GM21423 (cell line): Measurements from ENCODE around the gene GBP2.
"Not testable (repeated sequence)": the region's sequence is repeated elsewhere in the genome, so short reads cannot be mapped to it uniquely, and the experiment has no call there.

Experiments
- ATAC-seq: cut with Tn5 transposase; IDR thresholded peaks from one replicate; pipeline ENCODE4 v1.9.1; 2021; ENCODE audit warnings: mild to moderate bottlenecking, moderate library complexity; ENCODE audit not compliant: unreplicated experiment

Gene GBP2

GRCh38 chr1:89125913-89126580, at the start of gene GBP2:
Gene GBP2 (minus strand): TSS chr1:89126114. CDS start chr1:89121966, 4,148 bp downstream.
- ATAC-seq, result peak; percentile 67

GRCh38 chr1:89174491-89174890, 48.6 kb upstream of the GBP2 start:
- ATAC-seq, result no peak

DNA sequence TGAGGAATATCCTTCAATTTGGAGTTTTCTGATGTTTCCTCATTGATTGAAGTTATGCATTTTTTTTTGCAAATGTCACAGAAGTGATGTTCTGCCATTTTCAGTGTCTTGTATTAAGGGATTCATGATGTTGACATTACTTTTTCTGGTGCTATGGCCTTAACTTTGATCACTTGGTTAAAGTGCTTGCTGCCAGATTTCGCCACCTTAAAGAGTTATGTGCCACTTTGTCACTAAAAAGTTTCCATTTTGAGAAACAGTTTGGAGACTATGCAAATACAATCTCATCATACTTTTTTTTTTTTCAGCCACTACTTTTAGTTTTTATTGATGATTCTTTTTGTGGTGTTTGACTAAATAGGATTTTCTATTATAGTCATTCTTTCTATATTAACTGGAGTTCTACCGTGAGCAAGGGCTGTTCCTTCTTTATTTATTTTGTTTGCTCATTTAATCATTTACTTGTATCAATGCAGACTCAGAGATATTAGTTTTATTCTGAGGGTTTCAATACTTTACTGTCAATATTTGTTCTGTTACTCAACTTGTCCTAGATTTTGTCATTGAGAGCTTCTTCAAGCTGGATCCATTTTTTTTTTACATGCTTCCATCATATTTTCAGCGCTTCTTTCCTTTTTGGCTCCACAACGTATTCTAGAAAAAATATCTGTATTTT, 46.7 kb upstream of the GBP2 start:
- ATAC-seq, result no peak

DNA sequence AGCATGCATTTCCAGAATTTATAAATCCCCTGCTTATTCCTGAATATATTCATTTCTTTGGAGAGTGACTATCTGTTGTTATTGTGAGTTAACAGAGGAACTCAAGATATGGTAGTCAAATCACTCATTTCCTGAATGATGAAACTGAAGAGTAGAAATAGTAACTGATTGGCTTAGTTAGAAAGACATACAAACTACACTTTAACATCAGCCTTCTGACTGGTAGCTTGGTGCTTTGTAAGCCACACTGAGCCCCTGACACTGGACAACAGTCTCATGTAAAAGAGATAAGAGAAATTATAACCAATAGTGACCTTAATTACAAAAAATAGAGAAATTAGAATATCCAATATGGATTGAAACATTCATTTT, 45.1 kb upstream of the GBP2 start:
- no peak for ATAC-seq

- ATAC-seq, result no peak
Measured at GRCh38 chr1:89170170-89171066, 44.5 kb upstream of the GBP2 start.

- no peak for ATAC-seq
Measured at GRCh38 chr1:89169166-89169565, 43.3 kb upstream of the GBP2 start.

- no peak for ATAC-seq
Measured at GRCh38 chr1:89167590-89168230, 41.8 kb upstream of the GBP2 start.

DNA sequence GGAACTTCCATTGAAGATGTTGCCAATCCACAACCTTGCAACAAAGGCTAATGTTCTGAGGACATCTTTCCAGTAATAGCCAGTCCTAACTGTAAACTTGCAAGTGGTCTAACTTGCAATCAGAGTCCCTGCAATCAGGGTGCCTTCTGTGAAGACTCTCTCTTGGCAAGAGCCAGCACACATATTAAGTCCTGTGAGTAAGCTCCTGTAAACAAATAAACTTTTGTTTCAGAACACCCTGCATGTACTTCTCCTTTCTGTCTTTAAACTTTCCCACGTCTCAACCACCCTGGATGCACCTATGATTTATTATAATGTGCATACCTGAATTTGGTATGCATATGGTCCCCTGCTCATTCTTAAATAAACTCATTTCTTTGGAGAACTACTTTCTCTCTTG, 40.8 kb upstream of the GBP2 start:
- no peak for ATAC-seq

- no peak for ATAC-seq
Measured at GRCh38 chr1:89165811-89166210, 39.9 kb upstream of the GBP2 start.

GRCh38 chr1:89151047-89151446, 25.1 kb upstream of the GBP2 start:
- no peak for ATAC-seq

DNA sequence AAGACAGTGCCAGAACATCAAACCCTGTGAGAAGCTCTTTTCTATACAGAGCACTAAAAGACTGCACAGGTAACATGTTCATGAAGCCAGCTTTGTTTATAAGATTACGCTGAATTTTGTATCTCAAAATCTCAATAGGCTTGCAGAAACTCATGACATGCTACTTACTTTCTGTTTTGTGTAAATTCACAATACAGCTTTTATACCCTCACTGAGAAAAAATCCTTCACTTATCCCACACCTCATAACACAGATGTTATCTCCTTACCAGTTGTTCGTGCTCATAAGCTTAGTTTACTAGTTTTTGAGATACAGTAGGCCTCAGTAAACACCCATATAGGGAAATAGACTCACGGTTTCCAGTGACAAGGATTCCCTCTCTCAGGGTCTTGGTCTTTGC, 24.1 kb upstream of the GBP2 start:
- no peak for ATAC-seq

GRCh38 chr1:89149229-89149628, 23.3 kb upstream of the GBP2 start:
- ATAC-seq, result no peak

DNA sequence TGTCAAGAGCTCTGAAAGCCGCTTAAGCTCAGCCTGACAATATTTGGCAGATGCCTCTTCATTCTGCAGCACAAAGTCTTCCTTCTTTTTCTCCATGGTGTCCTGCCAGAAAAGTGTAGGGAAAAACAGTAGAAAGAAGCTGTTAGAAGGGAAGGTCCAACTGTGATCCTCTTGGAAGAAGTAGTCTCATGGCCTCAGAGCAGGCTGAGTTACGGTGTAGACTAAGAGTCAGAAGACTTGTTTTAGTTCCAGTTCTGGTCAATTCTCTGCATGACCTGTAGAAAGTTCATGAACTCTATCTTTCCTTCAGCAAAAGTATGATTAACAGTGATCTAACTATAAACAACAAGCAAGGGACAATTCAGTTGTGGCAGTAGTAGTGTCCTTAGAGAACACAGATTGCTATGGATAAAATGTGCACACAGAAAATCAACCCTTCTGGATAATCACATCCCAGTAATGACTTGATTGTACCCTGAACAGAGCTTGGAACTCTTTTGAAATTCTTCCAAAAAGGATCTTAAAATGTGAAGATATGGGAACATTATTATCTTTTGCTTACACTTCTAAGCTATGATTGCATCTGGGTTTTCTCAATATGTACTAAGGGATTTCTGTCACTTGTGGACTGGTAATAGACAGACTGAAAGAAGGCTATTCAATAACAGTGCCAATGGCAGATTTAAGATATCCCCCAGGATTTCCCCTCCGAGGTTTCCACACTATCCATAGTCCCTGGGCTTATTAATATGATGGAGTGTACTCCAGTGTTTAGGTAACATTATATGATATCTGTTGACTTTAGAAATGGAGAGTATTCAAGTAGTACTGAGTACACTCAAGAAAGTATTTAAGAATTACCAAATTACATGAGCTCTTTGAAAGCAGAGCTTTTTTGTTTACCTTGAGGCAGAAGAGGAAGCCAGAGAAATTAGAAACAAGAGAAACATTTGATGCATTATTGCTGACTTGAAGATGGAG, 22.1 kb upstream of the GBP2 start:
- ATAC-seq, result no peak

DNA sequence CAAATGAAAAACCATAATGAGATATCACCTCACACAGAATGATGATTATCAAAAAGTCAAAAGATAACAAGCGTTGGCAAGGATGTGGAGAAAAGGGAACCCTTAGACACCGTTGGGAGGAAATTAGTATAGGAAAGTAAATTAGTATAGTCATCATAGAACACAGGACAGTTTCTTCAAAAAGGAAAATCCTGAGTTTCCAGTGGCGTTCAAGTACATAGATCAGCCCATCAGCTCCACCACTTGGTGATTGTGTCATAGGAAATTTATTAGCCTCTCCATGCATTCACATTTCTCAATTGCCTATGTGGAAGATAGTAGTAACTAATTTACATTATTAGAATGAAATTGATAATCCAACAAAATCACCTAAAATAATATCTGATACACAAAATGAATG, 20.8 kb upstream of the GBP2 start:
- ATAC-seq, result no peak

- ATAC-seq, result no peak
Measured at GRCh38 chr1:89143484-89143883, 17.6 kb upstream of the GBP2 start.

DNA sequence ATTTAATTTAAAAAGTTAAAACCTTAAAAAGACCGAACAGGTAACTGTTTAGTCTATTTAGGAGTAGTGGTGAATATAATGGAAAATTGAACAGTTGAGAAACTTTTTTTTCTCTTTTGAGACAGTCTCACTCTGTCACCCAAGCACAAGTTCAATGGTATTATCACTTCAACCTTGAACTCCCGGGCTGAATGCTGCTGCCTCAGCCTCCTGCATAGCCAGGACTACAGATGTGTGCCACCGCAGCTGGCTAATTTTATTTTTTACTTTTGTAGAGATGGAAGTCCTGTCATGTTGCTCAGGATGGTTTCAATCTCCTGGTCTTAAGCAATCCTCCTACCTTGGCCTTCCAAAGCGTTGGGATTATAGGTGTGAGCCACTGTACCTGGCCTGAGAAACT, 16.2 kb upstream of the GBP2 start:
- no peak for ATAC-seq

DNA sequence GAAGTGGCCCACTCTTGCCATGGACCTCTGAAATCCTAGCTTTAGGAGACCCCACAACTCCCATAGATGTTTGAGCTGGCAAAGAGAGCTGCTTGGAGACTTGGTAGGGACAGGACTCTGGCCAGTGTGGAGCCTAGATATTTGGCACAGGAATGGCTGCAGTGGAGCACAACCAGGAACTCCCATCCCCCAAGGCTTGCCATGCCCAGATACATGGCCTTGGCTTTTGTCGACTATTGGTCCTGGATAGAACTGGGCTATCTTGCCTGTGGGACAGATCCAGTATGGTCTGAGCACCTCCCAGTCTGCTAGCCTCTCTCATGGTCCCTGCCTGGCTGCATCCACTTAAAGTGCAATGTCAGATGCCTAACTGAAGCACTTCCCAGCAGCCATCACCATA, 7.8 kb upstream of the GBP2 start:
- ATAC-seq, result no peak

DNA sequence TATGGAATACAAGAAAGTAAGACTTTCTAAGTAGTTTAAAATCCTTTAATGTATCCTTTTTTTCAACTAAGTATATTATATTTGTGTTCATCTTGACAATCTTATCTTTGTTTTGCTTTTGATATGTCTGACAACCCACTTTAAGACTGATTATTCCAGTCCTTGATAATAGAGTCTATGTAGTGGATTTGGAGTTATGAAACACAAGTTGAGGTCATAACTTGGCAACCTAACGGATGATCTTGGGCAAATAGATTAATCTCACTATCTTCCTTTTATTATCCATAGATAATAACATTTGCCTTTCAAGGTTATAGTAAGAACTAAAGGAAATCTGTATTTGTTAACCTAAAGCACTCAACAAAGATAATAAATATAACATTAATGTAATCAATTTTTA, 4.8 kb upstream of the GBP2 start:
- ATAC-seq, result no peak

DNA sequence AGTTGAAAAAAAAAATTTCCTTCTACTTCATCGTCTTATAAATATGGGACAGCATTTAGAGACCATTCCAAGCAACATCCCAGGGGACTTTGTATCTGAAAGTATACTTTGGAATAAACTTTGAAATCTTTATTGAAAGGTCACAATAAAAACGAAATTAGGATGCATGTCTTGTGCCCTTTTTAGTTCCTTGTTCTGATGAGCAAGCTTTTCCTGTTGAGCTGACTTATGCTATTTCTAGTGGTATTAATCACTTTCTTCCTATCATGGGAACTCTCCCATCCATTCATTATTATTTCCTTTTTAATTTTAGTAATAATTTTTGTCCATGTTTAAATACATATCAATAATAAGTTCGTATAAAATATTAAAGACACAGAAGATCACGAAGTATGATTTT, 4.0 kb upstream of the GBP2 start:
- ATAC-seq, result no peak

GRCh38 chr1:89128003-89128458, 2.1 kb upstream of the GBP2 start:
- ATAC-seq, result not testable (repeated sequence)
